IPS-18c (cell line): ENCODE data around the gene FGD3.
"Not testable (repeated sequence)": the region's sequence is repeated elsewhere in the genome, so short reads cannot be mapped to it uniquely, and the experiment has no call there.

Source experiments
- H3K4me3 ChIP-seq: 2 replicates; pipeline ENCODE4 v1.7.0; 2013; ENCODE audit warnings: low read depth, mild to moderate bottlenecking, low read length, moderate library complexity; ENCODE audit not compliant: insufficient read depth
- H3K9me3 ChIP-seq: one replicate; pipeline ENCODE4 v1.6.1; 2013; ENCODE audit warnings: mild to moderate bottlenecking, low read length, moderate library complexity; ENCODE audit not compliant: control insufficient read depth, insufficient read depth

Gene FGD3

DNA sequence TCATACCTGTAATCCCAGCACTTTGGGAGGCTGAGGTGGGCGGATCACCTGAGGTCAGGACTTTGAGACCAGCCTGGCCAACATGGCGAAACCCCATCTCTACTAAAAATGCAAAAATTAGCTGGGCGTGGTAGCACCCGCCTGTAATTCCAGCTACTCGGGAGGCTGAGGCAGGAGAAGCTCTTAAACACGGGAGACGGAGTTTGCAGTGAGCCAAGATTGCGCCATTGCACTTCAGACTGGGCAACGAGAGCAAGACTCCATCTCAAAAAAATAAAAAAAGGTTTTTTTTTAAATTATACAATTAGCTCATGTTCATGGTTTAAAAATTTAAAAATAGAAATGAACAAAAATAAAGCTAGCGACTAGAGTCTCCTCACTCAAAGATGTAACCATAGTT, 67.9 kb downstream of the FGD3 start:
- not testable (repeated sequence) for H3K9me3 ChIP-seq, H3K4me3 ChIP-seq

DNA sequence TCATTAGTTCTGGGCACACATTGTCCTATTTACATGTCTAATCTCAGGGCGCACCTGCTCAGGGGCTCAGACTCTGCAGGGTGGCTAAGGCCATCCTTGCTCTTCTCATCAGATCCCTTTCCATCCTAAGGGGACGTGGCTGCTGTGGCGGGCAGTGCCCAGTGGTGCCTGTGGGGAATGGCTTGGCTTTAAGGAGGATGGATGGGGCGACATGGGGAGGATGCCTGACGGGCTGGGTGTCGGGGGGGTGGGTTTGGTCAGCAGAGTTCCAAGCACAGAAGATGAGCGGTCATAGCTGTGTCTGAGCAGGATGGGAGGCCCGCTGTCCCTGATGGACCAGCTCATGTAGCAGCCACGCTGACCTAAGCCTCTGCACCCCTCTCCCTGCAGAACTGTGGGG, 70.3 kb downstream of the FGD3 start:
- H3K4me3 ChIP-seq = no peak overlapping the region

DNA sequence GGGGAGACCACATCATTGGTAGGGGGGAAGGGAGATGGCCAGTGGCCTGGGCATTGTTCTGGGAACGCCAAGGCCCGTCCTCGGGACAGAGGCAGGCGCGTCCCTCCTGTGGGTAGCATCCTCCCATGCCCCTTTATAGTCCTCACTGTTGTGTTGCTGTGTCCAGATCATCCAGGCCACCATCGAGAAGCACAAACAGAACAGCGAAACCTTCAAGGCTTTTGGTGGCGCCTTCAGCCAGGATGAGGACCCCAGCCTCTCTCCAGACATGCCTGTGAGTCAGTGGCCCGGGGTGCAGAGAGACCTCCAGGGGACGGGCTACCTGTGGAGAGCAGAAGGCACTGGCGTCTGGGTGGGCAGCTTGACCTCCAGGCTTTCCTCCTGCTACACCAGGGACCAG, 72.8 kb downstream of the FGD3 start:
- no peaks in the 10 kb centered on the region for H3K9me3 ChIP-seq
- no peak overlapping the region for H3K4me3 ChIP-seq

More for the DNA sequence above, 70.3 kb downstream of the FGD3 start:
- H3K9me3 ChIP-seq = no peaks in the 10 kb centered on the region

DNA sequence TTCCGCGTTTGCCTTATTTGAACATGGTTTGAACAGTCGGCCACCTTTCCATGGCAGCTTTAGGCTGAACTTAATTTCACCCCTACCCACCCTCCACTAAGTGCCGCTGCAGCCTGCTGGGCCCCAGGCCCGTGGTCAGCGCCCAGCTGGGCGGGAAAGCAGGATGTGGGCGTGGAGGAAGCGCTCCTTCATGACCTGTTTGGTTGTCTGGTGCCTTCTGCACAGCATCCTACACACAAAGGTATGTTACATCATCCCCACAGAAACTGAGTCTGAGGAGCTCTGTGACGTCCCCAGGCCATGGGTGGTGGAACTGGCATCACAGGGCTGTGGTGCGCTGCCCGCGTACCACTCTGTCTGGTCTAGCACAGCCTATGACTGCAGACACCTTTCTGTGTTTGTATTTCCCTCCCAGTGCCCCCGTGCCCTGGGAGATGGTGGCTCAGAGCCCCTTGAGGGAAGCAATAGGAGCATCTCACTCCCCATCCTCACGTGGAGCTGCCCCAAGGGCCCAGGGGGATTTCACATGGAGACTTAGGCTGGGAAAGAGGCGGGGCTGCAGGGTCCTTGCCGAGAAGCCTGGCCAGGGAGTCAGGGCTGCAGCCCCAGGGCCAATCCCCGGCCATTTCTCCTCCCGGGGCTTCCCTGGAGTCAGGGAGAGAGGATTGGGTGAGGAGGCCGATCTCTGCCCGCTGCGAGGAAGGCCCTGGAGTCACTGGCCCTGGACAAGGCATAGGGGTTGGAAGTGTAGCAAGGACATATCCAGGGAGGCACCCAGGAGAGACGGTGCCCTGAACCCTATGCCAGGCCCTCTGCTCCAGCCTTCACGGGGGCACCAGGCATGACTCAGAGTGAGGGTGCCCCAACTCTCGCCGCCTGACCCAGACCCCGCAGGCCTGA, 73.7 kb downstream of the FGD3 start:
- Histone ChIP-seq H3K4me3 (no peak overlapping the region), H3K9me3 (no peaks in the 10 kb centered on the region)

DNA sequence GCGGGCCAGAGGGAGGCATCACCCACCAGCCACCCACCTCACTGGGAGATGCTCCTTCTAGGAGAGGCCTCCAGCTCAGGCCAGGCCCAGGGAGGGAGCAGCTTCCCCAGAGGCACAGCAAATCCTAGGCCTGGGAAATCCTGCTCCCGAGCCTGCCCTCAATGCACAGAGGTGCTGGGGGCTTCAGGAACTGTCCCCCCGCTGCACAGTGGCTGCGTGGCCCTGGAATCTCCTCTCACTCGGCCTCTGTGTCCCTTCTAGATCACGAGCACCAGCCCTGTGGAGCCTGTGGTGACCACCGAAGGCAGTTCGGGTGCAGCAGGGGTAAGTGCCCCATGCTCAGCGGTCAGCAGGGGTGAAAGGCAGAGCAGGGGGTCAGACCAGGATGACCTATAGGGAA, 74.7 kb downstream of the FGD3 start:
- Histone ChIP-seq H3K9me3 (no peaks in the 10 kb centered on the region), H3K4me3 (no peak overlapping the region)

DNA sequence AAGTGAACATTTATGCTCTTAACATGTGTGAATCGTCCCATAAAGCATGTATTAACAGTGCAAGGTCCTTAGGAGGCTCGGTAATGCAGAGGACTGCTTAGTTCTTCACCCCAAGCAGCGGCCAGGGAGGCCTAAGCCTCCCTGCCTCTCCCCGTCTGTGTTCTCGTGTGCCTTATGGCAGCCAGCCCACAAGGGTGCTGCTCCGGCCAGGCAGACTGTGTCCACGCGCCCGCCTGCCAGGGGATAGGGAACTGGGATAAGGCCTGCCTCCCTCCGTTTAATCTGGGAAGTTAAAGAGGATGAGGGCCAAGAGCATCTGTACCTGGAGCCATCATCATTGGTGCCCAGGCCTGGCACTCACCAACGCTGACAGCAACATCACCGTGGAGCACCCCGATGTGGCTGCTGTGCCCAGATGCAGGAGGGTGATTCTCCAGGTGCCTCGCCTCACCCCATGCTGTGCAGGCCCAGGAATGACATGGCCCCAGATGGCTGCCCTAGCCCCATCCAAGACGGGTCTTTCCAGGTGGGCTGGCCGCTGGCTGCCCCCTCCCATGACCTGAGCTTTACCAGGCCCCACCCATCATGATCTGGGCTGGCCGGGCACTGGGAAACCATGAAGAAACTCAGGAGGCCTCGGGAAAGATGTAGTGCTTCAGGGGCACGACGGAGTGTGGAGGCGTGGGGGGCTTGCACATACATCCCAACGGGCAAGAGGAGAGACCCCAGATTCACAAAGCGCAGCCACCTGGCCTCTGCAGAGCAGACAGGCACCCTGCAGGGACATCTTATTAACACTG, 75.6 kb downstream of the FGD3 start:
- H3K9me3 ChIP-seq = no peaks in the 10 kb centered on the region
- no peak overlapping the region for H3K4me3 ChIP-seq

DNA sequence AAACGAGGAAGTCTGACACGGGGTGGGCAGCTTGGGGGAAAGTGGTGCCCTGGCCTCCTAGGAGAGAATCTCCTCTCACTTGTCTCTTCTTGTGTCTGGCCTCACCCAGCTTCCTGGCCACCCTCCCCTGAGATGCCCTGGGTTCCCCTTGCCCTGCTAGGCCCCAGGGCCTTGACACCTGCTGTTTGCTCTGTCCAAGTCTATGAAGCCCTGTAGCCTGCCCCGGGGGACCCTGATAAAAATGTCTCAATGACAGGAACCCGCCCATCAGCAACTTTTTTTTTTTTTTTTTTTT, 76.1 kb downstream of the FGD3 start:
- H3K4me3 ChIP-seq = no peak overlapping the region
- H3K9me3 ChIP-seq = no peaks in the 10 kb centered on the region

DNA sequence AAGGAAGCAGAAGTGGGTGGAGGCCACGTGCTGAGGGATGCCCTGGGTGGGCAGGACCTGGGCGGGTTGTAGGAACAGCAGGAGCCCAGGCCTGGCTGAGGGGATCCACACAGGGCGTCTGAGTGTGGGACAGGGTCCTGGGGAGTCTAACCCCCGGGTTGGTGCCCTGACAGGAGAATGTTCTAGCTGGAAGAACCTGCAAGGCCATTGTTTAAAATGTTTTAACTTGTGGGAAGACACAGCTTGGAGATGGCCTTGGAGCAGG, 77.3 kb downstream of the FGD3 start:
- Histone ChIP-seq H3K9me3 (no peaks in the 10 kb centered on the region), H3K4me3 (no peak overlapping the region; the same call in 1 of the 2 replicates)

DNA sequence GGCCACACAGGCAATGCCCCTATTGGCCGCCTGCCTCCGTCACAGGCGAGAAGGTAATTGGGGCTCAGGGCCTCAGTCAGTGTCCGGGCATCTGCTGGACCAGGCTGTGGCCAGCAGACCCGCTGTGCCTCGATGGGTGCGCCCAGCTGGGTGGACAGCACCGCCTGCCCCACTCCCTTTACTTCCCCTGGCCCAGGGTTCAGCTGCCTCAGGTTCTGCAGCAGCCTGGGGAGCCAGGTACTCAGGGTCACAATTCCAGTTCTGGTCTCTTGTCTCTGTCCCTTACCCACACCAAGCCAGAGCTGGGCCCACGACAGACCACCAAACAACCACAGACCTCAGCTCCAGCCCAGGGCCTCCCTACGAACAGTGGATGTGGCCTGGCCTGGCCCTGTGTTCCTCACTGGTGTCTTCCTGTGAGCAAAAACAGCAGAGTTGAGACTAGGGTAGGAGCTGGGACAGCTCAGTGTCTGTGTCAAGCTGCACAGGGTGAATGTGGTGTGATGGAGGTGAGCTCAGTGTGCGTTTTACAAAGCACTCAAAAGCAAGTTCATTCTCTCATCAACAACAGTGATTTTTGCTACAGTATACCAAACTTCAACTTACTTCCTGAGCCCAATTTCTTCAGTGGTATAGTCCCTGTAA, 77.8 kb downstream of the FGD3 start:
- no peaks in the 10 kb centered on the region for H3K9me3 ChIP-seq
- H3K4me3 ChIP-seq = no peak overlapping the region; the same call in 1 of the 2 replicates

DNA sequence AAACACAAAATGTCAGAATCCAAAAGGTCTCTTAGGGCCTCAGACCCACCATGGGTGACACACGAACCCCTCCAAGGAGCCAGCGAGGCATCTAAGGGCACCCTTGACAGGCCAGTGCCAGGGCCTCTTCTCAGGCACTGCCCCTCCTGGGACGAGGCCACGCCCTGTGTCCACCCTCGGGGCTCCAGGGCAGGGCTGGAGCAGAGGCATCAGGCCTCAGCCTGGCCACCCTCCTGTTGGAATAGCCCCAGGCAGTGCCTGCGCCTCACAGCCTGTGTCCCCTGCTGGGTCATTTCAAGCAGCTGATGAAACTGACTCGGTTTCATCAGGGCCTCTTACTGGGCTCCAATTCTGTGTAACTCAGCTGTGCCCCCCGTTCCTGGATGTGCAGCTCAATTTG, 78.4 kb downstream of the FGD3 start:
- Histone ChIP-seq H3K9me3 (no peaks in the 10 kb centered on the region), H3K4me3 (no peak overlapping the region)

DNA sequence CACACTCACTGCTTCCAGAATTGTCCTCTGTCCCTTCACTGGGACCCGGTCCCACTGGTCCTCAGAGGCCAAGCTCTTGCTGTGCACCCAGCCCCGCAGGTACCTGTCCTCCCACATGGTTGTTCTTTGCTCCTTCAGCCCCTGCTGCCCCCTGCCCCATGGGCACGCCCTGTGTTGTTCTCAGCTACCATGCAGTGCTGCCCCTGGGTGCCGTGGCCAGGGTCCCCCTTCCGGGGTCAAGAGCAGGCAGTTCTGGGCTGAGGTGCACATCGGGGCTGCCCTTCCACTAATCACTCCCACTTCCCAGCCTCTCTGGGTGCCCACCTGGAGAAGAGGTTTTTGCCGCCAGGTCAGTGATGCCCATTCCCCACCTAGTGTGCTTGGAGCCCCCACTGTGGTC, 79.3 kb downstream of the FGD3 start:
- Histone ChIP-seq H3K4me3 (no peak overlapping the region), H3K9me3 (no peaks in the 10 kb centered on the region)

DNA sequence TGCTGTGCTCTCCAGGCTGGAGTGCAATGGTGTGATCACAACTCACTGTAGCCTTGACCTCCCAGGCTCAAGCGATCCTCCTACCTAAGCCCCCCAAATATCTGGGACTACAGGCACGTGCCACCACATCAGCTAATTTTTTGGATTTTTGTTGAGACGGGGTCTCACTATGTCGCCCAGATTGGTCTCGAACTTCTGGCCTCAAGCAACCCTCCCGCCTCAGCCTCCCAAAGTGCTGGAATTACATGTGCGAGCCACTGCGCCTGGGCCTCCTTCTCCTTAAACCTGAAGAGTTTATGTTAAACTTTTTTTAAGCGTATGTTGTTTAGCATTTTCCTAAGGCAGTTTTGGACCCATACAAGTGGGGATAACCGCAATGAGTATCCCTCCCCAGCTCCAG, 80.4 kb downstream of the FGD3 start:
- H3K9me3 ChIP-seq = no peaks in the 10 kb centered on the region
- H3K4me3 ChIP-seq = no peak overlapping the region

DNA sequence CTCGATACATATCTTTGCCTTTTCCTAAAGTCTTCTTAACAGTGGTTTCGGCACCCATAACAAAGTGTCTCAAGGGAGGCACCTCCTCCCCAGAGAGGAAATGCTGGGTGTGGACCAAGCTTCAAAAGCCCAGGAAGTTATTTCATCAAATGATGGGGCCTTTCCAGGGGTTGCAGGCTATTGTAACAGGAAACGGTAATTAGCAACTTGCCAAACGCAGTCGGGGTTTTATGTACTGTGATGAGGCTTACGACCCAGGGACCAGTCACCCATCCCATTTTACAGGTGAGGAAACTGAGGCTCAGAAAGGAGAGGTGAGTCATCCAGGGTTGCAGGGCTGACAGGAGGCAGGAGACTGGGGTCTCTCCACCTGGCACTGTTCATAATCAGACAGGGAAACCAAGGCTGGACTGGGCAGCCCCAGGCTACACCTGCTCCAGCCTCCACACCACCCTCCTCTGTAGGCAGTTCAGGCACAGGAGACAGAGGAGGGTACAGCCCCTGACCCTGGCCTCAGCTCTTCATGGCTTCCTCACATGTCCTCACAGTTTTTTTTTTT, 81.2 kb downstream of the FGD3 start:
- H3K4me3 ChIP-seq = no peak overlapping the region
- no peaks in the 10 kb centered on the region for H3K9me3 ChIP-seq

DNA sequence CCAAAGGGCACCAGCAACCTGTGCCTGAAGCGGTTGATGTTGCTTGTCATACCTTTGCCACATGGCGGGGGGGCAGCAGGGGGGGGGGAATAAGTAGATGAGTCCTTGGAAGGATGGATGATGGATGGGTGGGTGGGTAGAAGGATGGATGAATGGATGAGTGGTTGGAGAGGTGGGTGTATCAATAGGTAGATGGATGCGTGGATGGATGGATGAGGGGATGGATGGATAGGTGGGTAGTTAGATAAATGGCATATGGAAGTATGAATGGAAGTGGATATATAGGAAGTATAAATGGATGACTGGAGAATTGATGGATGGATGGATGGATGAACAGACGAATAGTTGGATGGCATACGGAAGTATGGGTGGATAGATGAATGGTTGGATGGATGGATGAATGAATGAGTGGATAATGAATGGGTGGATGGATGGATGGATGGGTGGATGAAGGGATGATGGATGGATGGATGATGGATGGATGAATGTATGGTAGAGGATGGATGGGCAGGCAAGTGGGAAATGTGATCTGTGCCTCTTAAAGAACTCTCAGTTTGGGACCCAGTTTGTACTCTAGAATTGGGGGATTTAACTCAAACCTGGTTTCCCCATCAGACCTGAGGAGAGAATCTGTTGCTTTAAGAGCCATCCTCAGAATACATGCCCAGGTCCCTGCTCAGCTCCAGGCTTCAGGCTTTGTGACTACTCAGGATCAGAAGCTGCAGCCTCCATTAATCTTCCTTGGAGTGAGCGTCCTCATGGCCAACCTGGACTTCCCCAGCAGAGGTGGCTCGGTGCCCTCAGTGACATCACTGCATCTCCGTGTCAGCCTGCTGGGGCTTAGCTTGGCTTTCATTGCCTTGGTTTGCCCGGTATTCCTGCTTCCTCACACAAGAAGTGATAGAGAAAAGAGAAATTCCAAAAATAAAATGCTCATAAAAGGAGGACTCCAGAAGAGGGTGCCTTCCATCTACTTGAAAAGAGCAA, 83.6 kb downstream of the FGD3 start:
- Histone ChIP-seq H3K9me3 (no peaks in the 10 kb centered on the region), H3K4me3 (no peak overlapping the region)

DNA sequence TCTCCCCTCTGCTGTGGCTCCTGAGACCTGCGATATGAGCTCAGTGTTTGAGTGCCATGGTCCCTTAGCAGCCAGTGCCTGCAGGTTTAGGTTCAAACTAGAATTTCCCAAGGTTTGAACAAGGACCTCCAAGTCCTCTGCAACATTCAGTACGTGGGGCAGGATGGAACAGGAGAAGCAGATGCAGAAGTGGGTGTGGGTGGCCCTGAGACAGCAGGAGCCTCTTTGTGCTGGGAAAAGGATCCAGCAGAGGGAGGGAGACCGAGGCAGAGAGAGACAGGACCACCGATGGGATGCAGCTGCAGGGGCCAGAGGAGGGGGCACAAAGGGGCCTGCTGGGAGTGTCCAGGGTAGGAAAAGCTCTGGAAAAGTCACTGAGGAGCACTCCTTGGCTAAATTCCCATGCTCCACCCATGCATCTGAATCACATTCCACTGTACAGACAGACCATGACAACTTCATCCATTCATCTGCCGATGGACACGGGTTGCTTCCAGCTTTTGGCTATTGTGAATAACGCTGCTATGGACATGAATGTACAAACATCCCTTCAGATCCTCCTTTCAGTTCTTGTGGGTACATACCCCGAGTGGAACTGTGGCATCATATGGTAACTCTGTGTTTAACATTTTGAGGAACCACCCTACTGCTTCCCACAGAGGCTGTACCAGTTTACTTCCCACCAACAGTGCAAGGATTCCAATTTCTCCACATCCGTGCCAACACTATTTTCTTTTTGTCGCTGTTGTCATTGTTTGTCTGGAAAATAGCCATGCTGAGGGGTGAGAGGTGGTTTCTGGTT, 84.5 kb downstream of the FGD3 start:
- H3K4me3 ChIP-seq = no peak overlapping the region
- H3K9me3 ChIP-seq = no peaks in the 10 kb centered on the region

DNA sequence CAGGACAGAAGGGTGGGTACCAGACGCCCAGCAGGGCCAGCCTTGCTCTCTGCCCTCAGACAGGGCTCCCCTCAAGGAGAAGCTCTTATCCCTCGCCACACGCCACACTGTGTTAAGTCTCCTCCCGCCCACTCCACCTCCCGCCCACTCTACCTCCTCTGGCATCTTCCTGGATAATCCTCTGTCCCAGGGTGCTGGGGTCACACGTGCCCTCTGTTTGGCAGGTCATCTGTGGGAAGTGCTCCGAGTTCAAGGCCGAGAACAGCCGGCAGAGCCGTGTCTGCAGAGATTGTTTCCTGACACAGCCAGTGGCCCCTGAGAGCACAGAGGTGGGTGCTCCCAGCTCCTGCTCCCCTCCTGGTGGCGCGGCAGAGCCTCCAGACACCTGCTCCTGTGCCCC, 85.2 kb downstream of the FGD3 start:
- Histone ChIP-seq H3K4me3 (no peak overlapping the region), H3K9me3 (no peaks in the 10 kb centered on the region)
